Aorta (tissue), 5 donors: ENCODE results near the gene KNTC1. TPM values are rescaled to one million over a fixed set of nuclear protein-coding genes. Genes with fewer than 3 reads are reported as not detected.

Experiments used
- ATAC-seq: fragments of 200-7000 bp; cut with Tn5 transposase; one replicate; pipeline ENCODE4 v1.9.1; 2022; ENCODE audit warnings: moderate library complexity; ENCODE audit not compliant: low FRiP score
- DNase-seq, 2 donors: peaks; one replicate each; pipeline ENCODE4 v3.0.0-alpha.2; 2020
- H3K27ac ChIP-seq, 2 donors: one replicate each; pipeline ENCODE4 v1.5.1; 2013; ENCODE audit warnings: low read length in 2 of 2, mild to moderate bottlenecking in 2 of 2, moderate library complexity in 2 of 2, control low read depth in 1 of 2, inconsistent platforms in 1 of 2, low read depth in 1 of 2
- H3K27me3 ChIP-seq, 2 donors: one replicate each; pipeline ENCODE4 v1.6.1; 2013; ENCODE audit warnings: control low read depth in 1 of 2, low read length in 1 of 2, mild to moderate bottlenecking in 1 of 2, moderate library complexity in 1 of 2; ENCODE audit not compliant: insufficient read depth in 2 of 2, control insufficient read depth in 1 of 2
- H3K36me3 ChIP-seq, 2 donors: one replicate each; pipeline ENCODE4 v1.6.1; 2013; ENCODE audit warnings: control low read depth in 1 of 2, low read length in 1 of 2, mild to moderate bottlenecking in 1 of 2; ENCODE audit not compliant: insufficient read depth in 2 of 2, control insufficient read depth in 1 of 2
- H3K4me1 ChIP-seq, 2 donors: one replicate each; pipeline ENCODE4 v1.6.1; 2013; ENCODE audit warnings: low read length in 2 of 2, control low read depth in 1 of 2, mild to moderate bottlenecking in 1 of 2, moderate library complexity in 1 of 2; ENCODE audit not compliant: insufficient read depth in 2 of 2, control insufficient read depth in 1 of 2
- H3K4me3 ChIP-seq, 2 donors: one replicate each; pipeline ENCODE4 v1.5.1; 2013; ENCODE audit warnings: low read length in 2 of 2, control low read depth in 1 of 2, mild to moderate bottlenecking in 1 of 2
- H3K9me3 ChIP-seq: one replicate; pipeline ENCODE4 v1.6.1; 2013; ENCODE audit warnings: mild to moderate bottlenecking, low read length; ENCODE audit not compliant: control insufficient read depth
- WGBS, 2 donors: extraction: QIAGEN DNeasy Blood & Tissue Kit; methylation state at CpG; one replicate each; pipeline ENCODE4 v1.1.7; 2013; 5-methylcytosine and 5-hydroxymethylcytosine counted together
- intact Hi-C, 2 donors: fragments of 100-400 bp; cut with DNase I; formaldehyde crosslinking; loops; one replicate each; pipeline versions ENCODE4 v1.14.2 to v1.15.0; 2022
- polyA plus RNA-seq, 2 donors: library from polyadenylated mRNA; stranded (reverse); fragments of 200-250 nt; gene quantifications; one replicate each; pipeline ENCODE4 v1.2.3, GENCODE V29; 2013
- total RNA-seq, 2 donors: library from RNA; stranded (reverse); fragmentation: NEBNext Ultra II Directional; extraction: Animal tissue kit (Norgen Biotek cat#: 25700); gene quantifications; one replicate each; pipeline ENCODE4 v1.2.1, GENCODE V29; 2021
- donor health status: healthy with polysubstance abuse.
- donor health status: Bipolar disorder and iron deficiency.
- donor health status: DM: no; HTN: no; CAD: no.
- donor health status: DM: no; HTN: no; CAD: no.
- donor health status: DM: yes; HTN: yes; CAD: no.

The KNTC1 gene
- total and polyA plus RNA-seq, 4 donors = 6.8 to 18.4 (median 10.3) TPM

GRCh38 chr12:122661938-122662337, 134.9 kb downstream of the KNTC1 start:
- H3K27me3 ChIP-seq = no peaks in the 10 kb centered on the region
- no peak overlapping the region for H3K4me3 ChIP-seq
- H3K27ac ChIP-seq = no peak overlapping the region
- intact Hi-C loops = no loop called here
- whole genome bisulfite sequencing, 2 donors = 89 to 90% methylated on average over 3 of the region's 3 CpGs
- no peaks in the 10 kb centered on the region for H3K4me1 ChIP-seq
- ATAC-seq (no peak), DNase-seq (no peak)
- H3K36me3 ChIP-seq = no peaks in the 10 kb centered on the region
- H3K9me3 ChIP-seq = no peaks in the 10 kb centered on the region

DNA sequence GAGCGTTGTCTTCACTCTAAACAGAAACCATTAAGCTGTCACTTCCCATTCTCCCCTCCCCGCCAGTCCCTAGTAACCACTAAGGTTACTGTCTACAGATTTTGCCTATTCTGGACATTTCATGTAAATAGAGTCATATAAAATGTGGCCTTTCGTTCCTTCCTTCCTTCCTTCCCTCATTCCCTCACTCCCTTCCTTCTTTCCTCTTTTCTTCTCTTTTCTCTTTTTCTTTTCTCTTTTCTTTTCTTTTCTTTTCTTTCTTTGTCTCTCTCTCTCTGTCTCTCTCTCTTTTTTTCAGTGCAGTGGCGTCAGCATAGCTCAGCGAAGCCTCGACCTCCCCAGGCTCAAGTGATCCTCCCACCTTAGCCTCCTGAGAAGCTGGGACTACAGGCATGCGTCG, 138.3 kb downstream of the KNTC1 start:
- H3K4me3 ChIP-seq = no peak overlapping the region
- intact Hi-C loops = no loop called here
- DNase-seq = no peak
- H3K27ac ChIP-seq = no peak overlapping the region
- no peaks in the 10 kb centered on the region for H3K36me3 ChIP-seq
- WGBS, 2 donors = 84 to 88% methylated on average over 8 of the region's 8 CpGs
- no peaks in the 10 kb centered on the region for H3K27me3 ChIP-seq
- H3K4me1 ChIP-seq = no peaks in the 10 kb centered on the region
- no peak for ATAC-seq
- H3K9me3 ChIP-seq = no peaks in the 10 kb centered on the region

GRCh38 chr12:122665759-122666158, 138.7 kb downstream of the KNTC1 start:
- WGBS, 2 donors = 90 to 94% methylated on average over 5 of the region's 5 CpGs
- Histone ChIP-seq H3K27me3 (no peaks in the 10 kb centered on the region), H3K4me3 (no peak overlapping the region), H3K36me3 (no peaks in the 10 kb centered on the region), H3K4me1 (no peaks in the 10 kb centered on the region), H3K9me3 (no peaks in the 10 kb centered on the region), H3K27ac (no peak overlapping the region)
- no peak for DNase-seq
- intact Hi-C loops = no loop called here
- no peak for ATAC-seq

DNA sequence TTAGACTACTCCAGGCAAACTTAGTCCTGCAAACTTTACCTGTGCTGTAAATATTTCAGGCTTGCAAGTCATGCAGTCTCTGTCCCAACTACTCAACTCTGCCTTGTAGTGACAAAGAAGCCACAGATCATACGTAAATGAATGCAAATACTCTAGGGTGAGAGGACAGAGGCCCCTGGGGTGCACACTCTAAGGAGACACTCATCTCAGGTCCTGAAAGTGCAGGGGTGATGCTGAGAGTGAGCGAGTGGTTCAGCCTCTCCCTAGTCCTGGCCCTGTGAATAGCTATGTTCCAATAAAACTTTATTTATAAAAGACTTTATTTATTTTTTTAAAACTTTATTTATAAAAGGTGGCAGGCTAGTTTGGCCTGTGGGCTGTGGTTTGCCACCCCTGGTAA, 141.2 kb downstream of the KNTC1 start:
- DNase-seq (no peak), ATAC-seq (no peak)
- WGBS, 2 donors = 84 to 88% methylated on average over 2 of the region's 2 CpGs
- intact Hi-C loops = no loop called here
- Histone ChIP-seq H3K4me1 (no peaks in the 10 kb centered on the region), H3K9me3 (no peaks in the 10 kb centered on the region), H3K4me3 (no peak overlapping the region), H3K36me3 (no peaks in the 10 kb centered on the region), H3K27me3 (no peaks in the 10 kb centered on the region), H3K27ac (no peak overlapping the region)

DNA sequence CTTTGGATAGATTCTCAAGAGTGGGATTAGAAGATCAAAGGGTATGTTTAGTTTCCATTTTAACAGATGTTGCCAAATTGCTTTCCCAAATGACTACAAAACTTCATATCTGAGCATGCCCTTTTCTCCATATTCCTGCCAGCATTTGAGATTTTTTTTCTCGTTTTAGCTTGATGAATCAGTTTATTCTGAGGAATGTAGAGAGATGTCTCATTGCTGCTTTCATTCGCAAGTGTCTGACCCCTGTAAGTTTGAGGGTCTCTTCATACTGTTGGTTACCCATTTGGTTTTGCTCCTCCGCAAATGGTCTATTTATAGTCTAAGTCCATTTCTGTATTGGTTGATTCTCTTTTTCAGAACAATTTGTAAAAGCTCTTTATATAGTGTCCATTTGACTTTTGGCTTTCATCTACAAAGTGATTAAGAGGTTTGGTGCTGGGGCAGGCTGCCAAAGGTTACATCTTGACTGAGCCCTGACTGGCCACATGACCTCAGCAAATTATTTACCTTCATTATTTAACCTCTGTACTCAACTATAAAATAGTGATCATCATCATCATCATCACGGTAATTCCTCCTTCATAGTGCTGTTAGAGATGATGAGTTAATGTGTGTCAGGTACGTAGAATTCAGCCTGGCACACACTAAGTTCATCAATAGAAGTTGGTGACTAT, 142.5 kb downstream of the KNTC1 start:
- no peak for ATAC-seq
- Histone ChIP-seq H3K4me3 (no peak overlapping the region), H3K4me1 (no peaks in the 10 kb centered on the region), H3K36me3 (no peaks in the 10 kb centered on the region), H3K9me3 (no peaks in the 10 kb centered on the region), H3K27ac (no peak overlapping the region), H3K27me3 (no peaks in the 10 kb centered on the region)
- 56 to 62% methylated on average over 5 of the region's 5 CpGs for WGBS, 2 donors
- no peak for DNase-seq
- intact Hi-C loops = no loop called here

DNA sequence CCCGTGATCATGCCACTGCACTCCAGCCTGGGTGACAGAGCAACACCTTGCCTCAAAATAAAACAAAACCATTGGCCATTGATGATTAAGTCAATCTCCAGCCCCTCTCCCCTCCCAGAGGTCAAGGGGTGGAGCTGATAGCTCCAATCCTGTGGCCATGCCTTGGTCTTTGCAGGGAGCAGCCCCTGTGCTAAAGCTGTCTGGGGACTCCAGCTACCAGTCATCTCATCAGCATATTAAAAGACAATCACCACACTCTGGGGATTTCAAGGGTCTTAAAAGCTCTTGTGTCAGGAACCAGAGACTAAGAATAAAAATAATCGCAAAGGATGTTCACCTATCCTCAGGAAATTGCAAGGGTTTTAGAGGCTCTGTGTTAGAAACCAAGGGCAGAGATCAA, 145.5 kb downstream of the KNTC1 start:
- H3K27ac ChIP-seq = no peak overlapping the region
- H3K4me1 ChIP-seq = no peaks in the 10 kb centered on the region
- H3K9me3 ChIP-seq = no peaks in the 10 kb centered on the region
- DNase-seq (no peak), ATAC-seq (no peak)
- WGBS, 2 donors = 59 to 72% methylated on average over 2 of the region's 2 CpGs
- intact Hi-C loops = no loop called here
- no peaks in the 10 kb centered on the region for H3K36me3 ChIP-seq
- no peak overlapping the region for H3K4me3 ChIP-seq
- no peaks in the 10 kb centered on the region for H3K27me3 ChIP-seq

Other genes with a start within 250 kb of the KNTC1 start
- gene CLIP1, start 104.6 kb upstream of the KNTC1 start, total RNA-seq = 100 to 1,000 TPM; 125 to 182 TPM
- gene CLIP1, start 104.6 kb upstream of the KNTC1 start, polyA plus RNA-seq = 10 to 100 TPM; 33.2 to 37.2 TPM
- gene ZCCHC8, start 26.3 kb upstream of the KNTC1 start, total RNA-seq = 10 to 100 TPM; 25.0 to 30.1 TPM
- 10 to 100 TPM in 1 of 2 donors, 1 to 10 TPM in 1; 9.6 to 20.3 TPM for gene ZCCHC8, start 26.3 kb upstream of the KNTC1 start, polyA plus RNA-seq
- 10 to 100 TPM; 68.5 to 71.2 TPM for gene RSRC2, start 313 bp upstream of the KNTC1 start, total RNA-seq
- gene RSRC2, start 313 bp upstream of the KNTC1 start, polyA plus RNA-seq = 10 to 100 TPM; 36.6 to 77.2 TPM
- gene HCAR2, start 176.1 kb downstream of the KNTC1 start, total RNA-seq = under 1 TPM; 0.29 to 0.51 TPM
- not detected for gene HCAR2, start 176.1 kb downstream of the KNTC1 start, polyA plus RNA-seq
- gene HCAR3, start 189.6 kb downstream of the KNTC1 start, total RNA-seq = 1 to 10 TPM in 1 of 2 donors, under 1 TPM in 1; 0.29 to 1.2 TPM
- not detected for gene HCAR3, start 189.6 kb downstream of the KNTC1 start, polyA plus RNA-seq
- under 1 TPM; 0.13 to 0.33 TPM for gene HCAR1, start 203.6 kb downstream of the KNTC1 start, total RNA-seq
- not detected for gene HCAR1, start 203.6 kb downstream of the KNTC1 start, polyA plus RNA-seq
- gene DENR, start 225.6 kb downstream of the KNTC1 start, total RNA-seq = 10 to 100 TPM; 27.0 to 37.1 TPM
- 10 to 100 TPM; 28.1 to 31.7 TPM for gene DENR, start 225.6 kb downstream of the KNTC1 start, polyA plus RNA-seq
- gene CCDC62, start 247.3 kb downstream of the KNTC1 start, total RNA-seq = 1 to 10 TPM in 1 of 2 donors, under 1 TPM in 1; 0.55 to 2.5 TPM
- not detected for gene CCDC62, start 247.3 kb downstream of the KNTC1 start, polyA plus RNA-seq